ENCODE results near the gene HLA-DOA. TPM values are rescaled to one million over a fixed set of nuclear protein-coding genes. Genes with fewer than 3 reads are reported as not detected.

Gene HLA-DOA
- total and polyA plus RNA-seq, 7 donors: 0.36 to 1.5 (median 0.58) TPM

GRCh38 chr6:32960563-32960962 lies 48.8 kb downstream of the HLA-DOA start:
- DNase-seq (no peak), ATAC-seq (no peak)
- H3K9me3 ChIP-seq: no peaks in the 10 kb centered on the region
- 51 to 92% (median 58%) methylated on average over 4 to 5 of the region's 5 CpGs for WGBS, 3 donors
- H3K4me1 ChIP-seq: peaks cover 11% of the 10 kb centered on the region
- H3K27me3 ChIP-seq (ENCODE audit: insufficient read depth in 3 of 3, low read length in 2 of 3): no peaks in the 10 kb centered on the region
- intact Hi-C loops (cut with DNase I): no loop called here
- no peaks in the 10 kb centered on the region for H3K36me3 ChIP-seq (ENCODE audit: insufficient read depth in 1 of 2, low read depth in 1 of 2)
- no peak overlapping the region for H3K27ac ChIP-seq
- no peak overlapping the region for H3K4me3 ChIP-seq
- no peak for TF ChIP-seq CTCF (IDR thresholded peaks at IDR 0.05)

GRCh38 chr6:32956176-32956575 lies 53.2 kb downstream of the HLA-DOA start:
- intact Hi-C loops (cut with DNase I): no loop called here
- ATAC-seq (no peak), DNase-seq (no peak)
- Histone ChIP-seq H3K4me3 (no peak overlapping the region), H3K36me3 (ENCODE audit: insufficient read depth in 1 of 2, low read depth in 1 of 2) (no peaks in the 10 kb centered on the region), H3K9me3 (no peaks in the 10 kb centered on the region), H3K27me3 (ENCODE audit: insufficient read depth in 3 of 3, low read length in 2 of 3) (no peaks in the 10 kb centered on the region), H3K27ac (no peak overlapping the region), H3K4me1 (peaks cover 18% of the 10 kb centered on the region)
- 80 to 90% (median 86%) methylated on average over 2 of the region's 2 CpGs for WGBS, 3 donors
- TF ChIP-seq CTCF (IDR thresholded peaks at IDR 0.05): no peak

GRCh38 chr6:32954986-32955802 lies 54.2 kb downstream of the HLA-DOA start:
- WGBS, 3 donors: 33 to 35% (median 34%) methylated on average over 3 of the region's 3 CpGs
- Histone ChIP-seq H3K36me3 (ENCODE audit: insufficient read depth in 1 of 2, low read depth in 1 of 2) (no peaks in the 10 kb centered on the region), H3K27ac (no peak overlapping the region), H3K9me3 (no peaks in the 10 kb centered on the region), H3K4me1 (peaks cover 18% of the 10 kb centered on the region), H3K4me3 (no peak overlapping the region), H3K27me3 (ENCODE audit: insufficient read depth in 3 of 3, low read length in 2 of 3) (no peaks in the 10 kb centered on the region)
- intact Hi-C loops (cut with DNase I): loop anchor here in 1 of 2 donors (5.0 kb wide), 1 partner anchor 68 kb away; no protein-coding TSS in a partner anchor
- ATAC-seq (no peak), DNase-seq (no peak)
- peak; percentile 5 for TF ChIP-seq CTCF (IDR thresholded peaks at IDR 0.05)

GRCh38 chr6:32954267-32954666 lies 55.1 kb downstream of the HLA-DOA start:
- ATAC-seq (no peak), DNase-seq (no peak)
- TF ChIP-seq CTCF (IDR thresholded peaks at IDR 0.05): no peak
- Histone ChIP-seq H3K36me3 (ENCODE audit: insufficient read depth in 1 of 2, low read depth in 1 of 2) (no peaks in the 10 kb centered on the region), H3K4me3 (no peak overlapping the region), H3K27ac (no peak overlapping the region), H3K4me1 (peaks cover 18% of the 10 kb centered on the region), H3K27me3 (ENCODE audit: insufficient read depth in 3 of 3, low read length in 2 of 3) (no peaks in the 10 kb centered on the region), H3K9me3 (no peaks in the 10 kb centered on the region)
- intact Hi-C loops (cut with DNase I): loop anchor here in 1 of 2 donors (5.0 kb wide), 1 partner anchor 67 kb away; no protein-coding TSS in a partner anchor
- WGBS, 3 donors: 89 to 94% (median 94%) methylated on average over 4 of the region's 4 CpGs

Other genes starting within 250 kb of the HLA-DOA start
- 1 to 10 TPM in 2 of 4 donors, under 1 TPM in 1, not detected in 1; 0.38 to 1.2 (median 1.2) TPM for gene HLA-DQB2, start 246.1 kb downstream of the HLA-DOA start, total RNA-seq
- not detected for gene HLA-DQB2, start 246.1 kb downstream of the HLA-DOA start, polyA plus RNA-seq
- under 1 TPM in 1 of 4 donors, not detected in 3; 0.21 TPM for gene HLA-DOB, start 192.6 kb downstream of the HLA-DOA start, total RNA-seq
- under 1 TPM; 0.10 to 0.25 (median 0.18) TPM for gene HLA-DOB, start 192.6 kb downstream of the HLA-DOA start, polyA plus RNA-seq
- gene TAP2, start 170.9 kb downstream of the HLA-DOA start, total RNA-seq: 10 to 100 TPM; 13.6 to 18.5 (median 16.5) TPM
- gene TAP2, start 170.9 kb downstream of the HLA-DOA start, polyA plus RNA-seq: 10 to 100 TPM in 1 of 3 donors, 1 to 10 TPM in 2; 7.6 to 16.6 (median 7.7) TPM
- gene PSMB8, start 165.5 kb downstream of the HLA-DOA start, total RNA-seq: 10 to 100 TPM in 3 of 4 donors, 1 to 10 TPM in 1; 7.0 to 10.8 (median 10.2) TPM
- 10 to 100 TPM in 2 of 3 donors, 1 to 10 TPM in 1; 7.7 to 19.2 (median 14.2) TPM for gene PSMB8, start 165.5 kb downstream of the HLA-DOA start, polyA plus RNA-seq
- 10 to 100 TPM; 14.1 to 23.5 (median 16.8) TPM for gene TAP1, start 155.9 kb downstream of the HLA-DOA start, total RNA-seq
- 10 to 100 TPM; 15.2 to 21.7 (median 17.7) TPM for gene TAP1, start 155.9 kb downstream of the HLA-DOA start, polyA plus RNA-seq
- gene PSMB9, start 155.4 kb downstream of the HLA-DOA start, total RNA-seq: 10 to 100 TPM in 2 of 4 donors, 1 to 10 TPM in 2; 6.6 to 10.5 (median 10.0) TPM
- gene PSMB9, start 155.4 kb downstream of the HLA-DOA start, polyA plus RNA-seq: 10 to 100 TPM in 2 of 3 donors, 1 to 10 TPM in 1; 8.0 to 18.0 (median 13.2) TPM
- gene HLA-DMB, start 68.6 kb downstream of the HLA-DOA start, total RNA-seq: 1 to 10 TPM; 1.4 to 7.6 (median 3.6) TPM
- gene HLA-DMB, start 68.6 kb downstream of the HLA-DOA start, polyA plus RNA-seq: 1 to 10 TPM; 2.8 to 3.1 (median 2.9) TPM
- gene HLA-DMA, start 56.5 kb downstream of the HLA-DOA start, total RNA-seq: 10 to 100 TPM in 2 of 4 donors, 1 to 10 TPM in 2; 3.2 to 12.0 (median 9.4) TPM
- 1 to 10 TPM; 6.3 to 7.4 (median 7.1) TPM for gene HLA-DMA, start 56.5 kb downstream of the HLA-DOA start, polyA plus RNA-seq
- 100 to 1,000 TPM in 3 of 4 donors, 10 to 100 TPM in 1; 70.0 to 135 (median 115) TPM for gene BRD2, start 41.0 kb downstream of the HLA-DOA start, total RNA-seq
- 10 to 100 TPM; 62.2 to 93.0 (median 64.4) TPM for gene BRD2, start 41.0 kb downstream of the HLA-DOA start, polyA plus RNA-seq
- 10 to 100 TPM; 13.8 to 52.6 (median 20.2) TPM for gene HLA-DPA1, start 64.1 kb upstream of the HLA-DOA start, total RNA-seq
- gene HLA-DPA1, start 64.1 kb upstream of the HLA-DOA start, polyA plus RNA-seq: 10 to 100 TPM; 10.7 to 12.3 (median 10.9) TPM
- 10 to 100 TPM; 11.9 to 33.2 (median 18.3) TPM for gene HLA-DPB1, start 66.4 kb upstream of the HLA-DOA start, total RNA-seq
- 10 to 100 TPM; 11.0 to 17.9 (median 11.1) TPM for gene HLA-DPB1, start 66.4 kb upstream of the HLA-DOA start, polyA plus RNA-seq
- gene COL11A2, start 182.9 kb upstream of the HLA-DOA start, total RNA-seq: 1 to 10 TPM in 1 of 4 donors, under 1 TPM in 3; 0.27 to 1.3 (median 0.51) TPM
- under 1 TPM; 0.35 to 0.69 (median 0.61) TPM for gene COL11A2, start 182.9 kb upstream of the HLA-DOA start, polyA plus RNA-seq
- gene RXRB, start 191.1 kb upstream of the HLA-DOA start, total RNA-seq: 10 to 100 TPM; 31.3 to 43.7 (median 36.0) TPM
- gene RXRB, start 191.1 kb upstream of the HLA-DOA start, polyA plus RNA-seq: 10 to 100 TPM; 19.2 to 45.9 (median 29.3) TPM
- 10 to 100 TPM; 17.6 to 41.4 (median 28.4) TPM for gene SLC39A7, start 191.3 kb upstream of the HLA-DOA start, total RNA-seq
- gene SLC39A7, start 191.3 kb upstream of the HLA-DOA start, polyA plus RNA-seq: 100 to 1,000 TPM in 1 of 3 donors, 10 to 100 TPM in 2; 44.8 to 126 (median 53.5) TPM
- gene HSD17B8, start 195.1 kb upstream of the HLA-DOA start, total RNA-seq: 10 to 100 TPM in 3 of 4 donors, 1 to 10 TPM in 1; 5.3 to 18.9 (median 11.9) TPM
- 10 to 100 TPM in 2 of 3 donors, 1 to 10 TPM in 1; 9.6 to 12.3 (median 10.2) TPM for gene HSD17B8, start 195.1 kb upstream of the HLA-DOA start, polyA plus RNA-seq
- gene RING1, start 198.9 kb upstream of the HLA-DOA start, total RNA-seq: 10 to 100 TPM; 27.9 to 31.6 (median 29.1) TPM
- gene RING1, start 198.9 kb upstream of the HLA-DOA start, polyA plus RNA-seq: 10 to 100 TPM; 29.9 to 39.4 (median 34.6) TPM